ENCODE data around the gene SLC29A2.

The SLC29A2 gene

DNA sequence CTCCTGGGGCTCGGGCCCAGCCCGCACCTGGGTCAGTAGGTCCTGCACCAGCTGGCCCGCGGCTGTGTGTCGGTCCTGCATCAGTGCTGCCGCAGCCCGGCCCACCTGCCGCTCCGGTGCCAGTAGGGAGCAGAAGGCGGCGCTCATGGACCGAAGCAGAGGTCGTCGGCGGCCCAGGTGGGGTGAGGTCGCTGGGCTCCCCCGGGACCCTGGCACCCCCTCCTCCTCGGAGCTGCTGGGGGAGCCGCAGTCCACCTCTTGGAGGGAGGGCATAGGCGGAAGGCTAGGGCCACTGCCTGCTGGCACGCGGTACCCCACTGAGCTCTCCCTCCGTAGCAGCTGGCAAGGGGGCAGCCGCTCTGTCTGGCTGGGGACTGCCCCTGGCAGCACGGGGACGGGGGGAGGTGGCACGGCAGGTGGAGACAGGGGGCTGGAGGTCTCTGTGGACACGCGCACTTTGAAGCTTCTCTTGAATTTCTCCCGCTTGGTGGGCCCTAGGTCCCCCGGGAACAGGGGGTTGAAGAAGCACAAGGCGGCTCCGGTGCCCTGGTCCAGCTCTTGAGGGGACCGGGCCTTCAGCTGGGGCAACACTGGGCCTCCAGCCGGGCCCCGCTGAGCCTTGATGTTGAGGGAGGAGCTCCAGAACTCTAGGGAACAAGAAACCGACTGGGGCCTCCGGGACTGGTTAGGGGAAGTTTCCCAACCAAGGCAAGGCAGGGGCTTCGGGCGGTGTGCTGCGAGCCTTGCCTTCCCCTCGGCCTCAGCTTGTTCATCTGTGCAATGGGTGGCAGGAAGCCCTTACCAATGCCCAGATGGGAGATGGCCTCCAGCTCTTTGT, 36.7 kb downstream of the SLC29A2 start:
- peaks cover 0 to 26% of the 10 kb centered on the region in 2 experiments; a peak in 1 of 3 replicates for H3K36me3 ChIP-seq (ENCODE audit: control insufficient read depth in 2 of 2, insufficient read depth in 1 of 2, low read length in 2 of 2)
- POLR2A ChIA-PET, result interaction anchor here (0.9 to 1.9 kb wide), 6 partner anchors 8 to 46 kb away, joined by 3 to 10 read pairs (median 4); partner anchors contain the start of genes B4GAT1, BRMS1 and YIF1A
- H3K27ac ChIP-seq (ENCODE audit: extremely low read depth, low read depth, low read length), result no peak overlapping the region

GRCh38 chr11:66333896-66334604, 37.5 kb downstream of the SLC29A2 start:
- ChIA-PET POLR2A (interaction anchor here (1.1 kb wide), 1 partner anchor 22 kb away, joined by 3 read pairs; no protein-coding TSS in a partner anchor), CTCF (interaction anchor here (0.6 to 3.1 kb wide), 4 partner anchors 10 to 623 kb away, joined by 3 to 19 read pairs (median 4); no protein-coding TSS in a partner anchor)
- TF ChIP-seq ZNF600 (tag by site-specific recombination; IDR thresholded peaks at IDR 0.05), result peak; percentile 81
- TF ChIP-seq ZNF366 (tag by site-specific recombination; conservative IDR thresholded peaks at IDR 0.05), result no peak
- no peak for TF ChIP-seq ZNF561 (tag by site-specific recombination; IDR thresholded peaks at IDR 0.05; ENCODE audit: borderline replicate concordance)
- H3K27ac ChIP-seq (ENCODE audit: extremely low read depth, low read depth, low read length), result no peak overlapping the region
- H3K36me3 ChIP-seq (ENCODE audit: control insufficient read depth in 2 of 2, insufficient read depth in 1 of 2, low read length in 2 of 2), result peaks cover 0 to 19% of the 10 kb centered on the region in 2 experiments; a peak in 1 of 3 replicates
- no peak overlapping the region for H3K4me3 ChIP-seq (ENCODE audit: low read depth, low read length)
- no peaks in the 10 kb centered on the region for H3K9me3 ChIP-seq (ENCODE audit: control insufficient read depth, insufficient read depth, low read depth, low read length)
- no peaks in the 10 kb centered on the region for H3K4me1 ChIP-seq (ENCODE audit: control insufficient read depth, insufficient read depth, low read length)

More for the DNA sequence above, 36.7 kb downstream of the SLC29A2 start:
- Histone ChIP-seq H3K9me3 (ENCODE audit: control insufficient read depth, insufficient read depth, low read depth, low read length) (no peaks in the 10 kb centered on the region), H3K4me3 (ENCODE audit: low read depth, low read length) (no peak overlapping the region), H3K4me1 (ENCODE audit: control insufficient read depth, insufficient read depth, low read length) (no peaks in the 10 kb centered on the region)
- CTCF ChIA-PET, result interaction anchor here (0.6 to 3.1 kb wide), 7 partner anchors 9 to 624 kb away, joined by 3 to 19 read pairs (median 4); no protein-coding TSS in a partner anchor
- no peak for TF ChIP-seq ZSCAN4 (tag by site-specific recombination; IDR thresholded peaks at IDR 0.05)
- no peak for TF ChIP-seq ZNF692 (tag by site-specific recombination; IDR thresholded peaks at IDR 0.05)
- no peak for TF ChIP-seq ZNF184 (tag by site-specific recombination; IDR thresholded peaks at IDR 0.05)
- TF ChIP-seq ZNF658 (tag by site-specific recombination; IDR thresholded peaks at IDR 0.05), result no peak
- no peak for TF ChIP-seq SP3 (tag by site-specific recombination; IDR thresholded peaks at IDR 0.05)
- no peak for TF ChIP-seq ZNF768 (tag by site-specific recombination; IDR thresholded peaks at IDR 0.05)
- peak; percentile 22; the same call in 1 of the 2 replicates for TF ChIP-seq ZIC2 (tag by site-specific recombination; IDR thresholded peaks at IDR 0.05)
- TF ChIP-seq ZNF560 (tag by site-specific recombination; IDR thresholded peaks at IDR 0.05; ENCODE audit: borderline replicate concordance), result no peak
- no peak for TF ChIP-seq ZNF830 (tag by site-specific recombination; IDR thresholded peaks at IDR 0.05; ENCODE audit: low read depth)
- 0 out of 2 replicates have a peak, but pooled peaks have one; percentile 12 for TF ChIP-seq GLIS2 (tag by site-specific recombination; IDR thresholded peaks at IDR 0.05)
- TF ChIP-seq ZSCAN23 (tag by site-specific recombination; IDR thresholded peaks at IDR 0.05), result no peak
- TF ChIP-seq ZNF791 (tag by site-specific recombination; IDR thresholded peaks at IDR 0.05), result no peak
- TF ChIP-seq ZNF660 (tag by site-specific recombination; IDR thresholded peaks at IDR 0.05), result no peak
- TF ChIP-seq ZNF19 (tag by site-specific recombination; IDR thresholded peaks at IDR 0.05; ENCODE audit: low read depth), result no peak
- no peak for TF ChIP-seq ZBTB17 (tag by site-specific recombination; IDR thresholded peaks at IDR 0.05)
- TF ChIP-seq HOXD13 (CRISPR knock-in tag; IDR thresholded peaks at IDR 0.05; ENCODE audit: borderline replicate concordance), result no peak
- TF ChIP-seq ZBTB11 (tag by site-specific recombination; conservative IDR thresholded peaks at IDR 0.05; ENCODE audit: low read depth), result no peak

Measured in HEK293 (cell line).